A673 (cell line): ENCODE measurements around the gene ODC1. TPM values are rescaled to one million over a fixed set of nuclear protein-coding genes. Genes with fewer than 3 reads are reported as not detected.

Experiments
- BruUV-seq: library from RNA; stranded (reverse); fragments of 400-500 nt; replicated peaks from 2 replicates; lab custom pipeline; 2021; lab: Mats Ljungman, UMichigan
- CTCF ChIA-PET: fragments of 300-600 bp; sonication (Branson Sonifier 250); formaldehyde crosslinking; loops from one replicate; lab custom pipeline; 2022; ENCODE audit warnings: antibody characterized with exemption; lab: Charles Lee
- POLR2A ChIA-PET: fragments of 300-600 bp; sonication (Branson Sonifier 250); formaldehyde crosslinking; loops from one replicate; lab custom pipeline; 2022; ENCODE audit warnings: antibody characterized with exemption; ENCODE audit not compliant: low non-redundant PET; lab: Charles Lee
- DNase-seq: peaks from one replicate; pipeline ENCODE4 v3.0.0-alpha.2; 2015; ENCODE audit warnings: low spot score
- H3K27ac ChIP-seq: fragments of 200-600 bp; sonication (generic); 2 replicates; pipeline ENCODE4 v1.5.1; 2016; ENCODE audit warnings: mixed run types, low read depth, mild to moderate bottlenecking, mixed read lengths, antibody characterized with exemption, low read length; ENCODE audit not compliant: poor library complexity, severe bottlenecking
- H3K27me3 ChIP-seq: fragments of 200-600 bp; sonication (generic); replicated peaks from 2 replicates; pipeline ENCODE4 v1.6.1; 2017; ENCODE audit warnings: mixed run types, low read depth, mild to moderate bottlenecking, mixed read lengths, antibody characterized with exemption, low read length; ENCODE audit not compliant: insufficient read depth, poor library complexity
- H3K36me3 ChIP-seq: fragments of 200-600 bp; sonication (generic); 2 replicates; pipeline ENCODE4 v1.6.1; 2016; ENCODE audit warnings: mixed run types, mild to moderate bottlenecking, mixed read lengths, antibody characterized with exemption, low read length; ENCODE audit not compliant: insufficient read depth, poor library complexity, severe bottlenecking
- H3K4me1 ChIP-seq: fragments of 200-600 bp; sonication (generic); 2 replicates; pipeline ENCODE4 v1.6.1; 2017; ENCODE audit warnings: mixed run types, mild to moderate bottlenecking, mixed read lengths, antibody characterized with exemption, low read length; ENCODE audit not compliant: insufficient read depth, poor library complexity, severe bottlenecking
- H3K4me3 ChIP-seq: fragments of 200-600 bp; sonication (generic); 2 replicates; pipeline ENCODE4 v1.5.1; 2016; ENCODE audit warnings: low read depth, mixed run types, mild to moderate bottlenecking, mixed read lengths, low read length; ENCODE audit not compliant: poor library complexity, severe bottlenecking
- H3K9me3 ChIP-seq: fragments of 200-600 bp; sonication (generic); 2 replicates; pipeline ENCODE4 v1.6.1; 2016; ENCODE audit warnings: mixed run types, low read depth, mild to moderate bottlenecking, mixed read lengths, antibody characterized with exemption, low read length; ENCODE audit not compliant: poor library complexity, severe bottlenecking
- CTCF ChIP-seq: fragments of 300-800, 200-600 bp; sonication (generic); conservative IDR thresholded peaks from 2 replicates; pipeline ENCODE4 v1.5.1; 2017; ENCODE audit warnings: low read depth, mild to moderate bottlenecking, antibody characterized with exemption, low read length, moderate library complexity, mixed read lengths
- EZH2 ChIP-seq: fragments of 200-600 bp; sonication (generic); IDR thresholded peaks from 2 replicates; pipeline ENCODE4 v1.6.1; 2017; ENCODE audit warnings: borderline replicate concordance, low read depth, mild to moderate bottlenecking, mixed read lengths, antibody characterized with exemption, low read length; ENCODE audit not compliant: poor library complexity, severe bottlenecking
- intact Hi-C: fragments of 100-400 bp; cut with micrococcal nuclease; formaldehyde crosslinking; loops from one replicate; pipeline ENCODE4 v1.10.0; 2022; ENCODE audit not compliant: unreplicated experiment
- total RNA-seq: library from RNA; stranded (reverse); gene quantifications from 2 replicates; pipeline ENCODE4 v1.2.3, GENCODE V29; 2021

Gene ODC1
- total RNA-seq, 1 experiment from 2014 or later = 269 TPM

GRCh38 chr2:10475811-10476660, 27.9 kb upstream of the ODC1 start:
- Histone ChIP-seq H3K27me3 (no peaks in the 10 kb centered on the region), H3K4me1 (no peaks in the 10 kb centered on the region), H3K36me3 (no peaks in the 10 kb centered on the region), H3K27ac (no peak overlapping the region), H3K4me3 (no peak overlapping the region), H3K9me3 (no peaks in the 10 kb centered on the region)
- intact Hi-C loops = no loop called here
- ChIA-PET POLR2A (no interaction called here), CTCF (no interaction called here)
- TF ChIP-seq CTCF (no peak), EZH2 (no peak)
- BruUV-seq = no TSS peak
- DNase-seq = no peak

GRCh38 chr2:10475221-10475722, 27.1 kb upstream of the ODC1 start:
- no peak overlapping the region for H3K4me3 ChIP-seq
- TF ChIP-seq EZH2 (no peak), CTCF (no peak)
- no peaks in the 10 kb centered on the region for H3K4me1 ChIP-seq
- no peaks in the 10 kb centered on the region for H3K36me3 ChIP-seq
- CTCF ChIA-PET = no interaction called here
- H3K27me3 ChIP-seq = no peaks in the 10 kb centered on the region
- no peak for DNase-seq
- no peaks in the 10 kb centered on the region for H3K9me3 ChIP-seq
- no TSS peak for BruUV-seq
- H3K27ac ChIP-seq = no peak overlapping the region
- POLR2A ChIA-PET = no interaction called here
- intact Hi-C loops = no loop called here

GRCh38 chr2:10473121-10473756, 25.1 kb upstream of the ODC1 start:
- Histone ChIP-seq H3K36me3 (no peaks in the 10 kb centered on the region), H3K27ac (no peak overlapping the region), H3K4me3 (no peak overlapping the region), H3K9me3 (no peaks in the 10 kb centered on the region), H3K27me3 (no peaks in the 10 kb centered on the region), H3K4me1 (no peaks in the 10 kb centered on the region)
- DNase-seq = no peak
- TF ChIP-seq EZH2 (no peak), CTCF (no peak)
- CTCF ChIA-PET = no interaction called here
- BruUV-seq = no TSS peak
- intact Hi-C loops = no loop called here
- POLR2A ChIA-PET = no interaction called here
